ENCODE data around the gene TMEM52B. TPM values are rescaled to one million over a fixed set of nuclear protein-coding genes. Genes with fewer than 3 reads are reported as not detected.

TMEM52B gene
- total RNA-seq (under 1 TPM in 1 of 5 experiments, not detected in 4; 0.47 TPM), polyA plus RNA-seq (not detected), total RNA-seq (not detected)

- intact Hi-C loops (cut with micrococcal nuclease), result no loop called here
- Mint-ChIP-seq H3K9me3 (peaks cover 0 to 2% (median 0%) of the 10 kb centered on the region in 11 donors), H3K36me3 (no peaks in the 10 kb centered on the region), H3K27ac (no peak within 1 kb of the TSS), H3K4me3 (no peak within 1 kb of the TSS), H3K27me3 (peaks cover 0 to 43% (median 16%) of the 10 kb centered on the region in 5 donors), H3K4me1 (peaks cover 0 to 7% (median 0%) of the 10 kb centered on the region in 7 donors)
- ChIA-PET POLR2A (no interaction called here), CTCF (no interaction called here)
- DNase-seq, result no peak
- Histone ChIP-seq H3K4me3 (ENCODE audit: low read length) (no peak within 1 kb of the TSS), H3K4me1 (ENCODE audit: control insufficient read depth in 2 of 2, insufficient read depth in 2 of 2, low read length in 2 of 2) (no peaks in the 10 kb centered on the region), H3K27ac (ENCODE audit: low read depth, low read length) (no peak within 1 kb of the TSS), H3K27me3 (ENCODE audit: control insufficient read depth in 2 of 2, insufficient read depth in 2 of 2, low read length in 2 of 2) (no peaks in the 10 kb centered on the region), H3K9me3 (ENCODE audit: control insufficient read depth in 2 of 3, low read length in 3 of 3) (no peaks in the 10 kb centered on the region), H3K36me3 (ENCODE audit: control insufficient read depth in 2 of 3, insufficient read depth in 3 of 3, low read length in 3 of 3) (no peaks in the 10 kb centered on the region)
- no peak for ATAC-seq
Observed at GRCh38 chr12:10178821-10179220, at the start of gene TMEM52B. Gene TMEM52B, plus strand, starts transcription at chr12:10179032. Its CDS starts 543 bp downstream, at chr12:10179575.

GRCh38 chr12:10130042-10130441, 48.8 kb upstream of the TMEM52B start, which contains the start of gene CLEC7A:
Gene CLEC7A, minus strand, starts transcription at chr12:10130199. Its CDS starts 117 bp downstream, at chr12:10130082.
- H3K36me3 Mint-ChIP-seq, result no peaks in the 10 kb centered on the region
- no peaks in the 10 kb centered on the region for H3K9me3 ChIP-seq (ENCODE audit: control insufficient read depth in 2 of 3, low read length in 3 of 3)
- intact Hi-C loops (cut with micrococcal nuclease), result no loop called here
- H3K9me3 Mint-ChIP-seq, result no peaks in the 10 kb centered on the region
- no peak within 1 kb of the TSS for H3K27ac ChIP-seq (ENCODE audit: low read depth, low read length)
- ChIA-PET POLR2A (no interaction called here), CTCF (interaction anchor here (0.6 to 1.6 kb wide), 2 partner anchors 10 to 59 kb away, joined by 3 to 4 read pairs; no protein-coding TSS in a partner anchor)
- H3K4me3 ChIP-seq (ENCODE audit: low read length), result no peak within 1 kb of the TSS
- H3K36me3 ChIP-seq (ENCODE audit: control insufficient read depth in 2 of 3, insufficient read depth in 3 of 3, low read length in 3 of 3), result no peaks in the 10 kb centered on the region
- H3K4me1 ChIP-seq (ENCODE audit: control insufficient read depth in 2 of 2, insufficient read depth in 2 of 2, low read length in 2 of 2), result peaks cover 0 to 6% of the 10 kb centered on the region in 2 donors
- H3K4me3 Mint-ChIP-seq, result no peak within 1 kb of the TSS
- peak; percentile 49 for ATAC-seq
- peaks cover 0 to 53% (median 10%) of the 10 kb centered on the region in 5 donors for H3K27me3 Mint-ChIP-seq
- peaks cover 4 to 19% (median 7%) of the 10 kb centered on the region in 7 donors for H3K4me1 Mint-ChIP-seq
- DNase-seq, result peak in 1 of 9 donors; percentile 9
- H3K27me3 ChIP-seq (ENCODE audit: control insufficient read depth in 2 of 2, insufficient read depth in 2 of 2, low read length in 2 of 2), result no peaks in the 10 kb centered on the region
- no peak within 1 kb of the TSS for H3K27ac Mint-ChIP-seq

GRCh38 chr12:10131111-10131690, 47.6 kb upstream of the TMEM52B start:
- POLR2A ChIA-PET, result no interaction called here
- H3K4me1 ChIP-seq (ENCODE audit: control insufficient read depth in 2 of 2, insufficient read depth in 2 of 2, low read length in 2 of 2), result peaks cover 0 to 6% of the 10 kb centered on the region in 2 donors
- DNase-seq (no peak), ATAC-seq (no peak)
- H3K27me3 ChIP-seq (ENCODE audit: control insufficient read depth in 2 of 2, insufficient read depth in 2 of 2, low read length in 2 of 2), result no peaks in the 10 kb centered on the region
- no peak overlapping the region for H3K27ac ChIP-seq (ENCODE audit: low read depth, low read length)
- Mint-ChIP-seq H3K36me3 (no peaks in the 10 kb centered on the region), H3K4me1 (peaks cover 4 to 19% (median 7%) of the 10 kb centered on the region in 7 donors), H3K27me3 (peaks cover 0 to 52% (median 9%) of the 10 kb centered on the region in 5 donors), H3K9me3 (no peaks in the 10 kb centered on the region), H3K27ac (no peak overlapping the region), H3K4me3 (no peak overlapping the region)
- intact Hi-C loops (cut with micrococcal nuclease), result no loop called here
- no peaks in the 10 kb centered on the region for H3K9me3 ChIP-seq (ENCODE audit: control insufficient read depth in 2 of 3, low read length in 3 of 3)
- H3K4me3 ChIP-seq (ENCODE audit: low read length), result no peak overlapping the region
- H3K36me3 ChIP-seq (ENCODE audit: control insufficient read depth in 2 of 3, insufficient read depth in 3 of 3, low read length in 3 of 3), result no peaks in the 10 kb centered on the region
- CTCF ChIA-PET, result interaction anchor here (1.6 kb wide), 1 partner anchor 8 kb away, joined by 4 read pairs; no protein-coding TSS in a partner anchor

GRCh38 chr12:10132850-10133370, 45.9 kb upstream of the TMEM52B start:
- CTCF ChIA-PET, result no interaction called here
- H3K27me3 ChIP-seq (ENCODE audit: control insufficient read depth in 2 of 2, insufficient read depth in 2 of 2, low read length in 2 of 2), result no peaks in the 10 kb centered on the region
- no peak overlapping the region for H3K4me3 ChIP-seq (ENCODE audit: low read length)
- Mint-ChIP-seq H3K36me3 (no peaks in the 10 kb centered on the region), H3K4me3 (no peak overlapping the region), H3K27me3 (peaks cover 0 to 48% (median 0%) of the 10 kb centered on the region in 5 donors), H3K4me1 (peaks cover 0 to 19% (median 7%) of the 10 kb centered on the region in 7 donors), H3K27ac (no peak overlapping the region), H3K9me3 (no peaks in the 10 kb centered on the region)
- H3K4me1 ChIP-seq (ENCODE audit: control insufficient read depth in 2 of 2, insufficient read depth in 2 of 2, low read length in 2 of 2), result peaks cover 0 to 6% of the 10 kb centered on the region in 2 donors
- intact Hi-C loops (cut with micrococcal nuclease), result no loop called here
- no peaks in the 10 kb centered on the region for H3K9me3 ChIP-seq (ENCODE audit: control insufficient read depth in 2 of 3, low read length in 3 of 3)
- no peak overlapping the region for H3K27ac ChIP-seq (ENCODE audit: low read depth, low read length)
- POLR2A ChIA-PET, result no interaction called here
- ATAC-seq (no peak), DNase-seq (no peak)
- H3K36me3 ChIP-seq (ENCODE audit: control insufficient read depth in 2 of 3, insufficient read depth in 3 of 3, low read length in 3 of 3), result no peaks in the 10 kb centered on the region

- ATAC-seq (no peak), DNase-seq (no peak)
- H3K36me3 Mint-ChIP-seq, result no peaks in the 10 kb centered on the region
- no peaks in the 10 kb centered on the region for H3K27me3 ChIP-seq (ENCODE audit: control insufficient read depth in 2 of 2, insufficient read depth in 2 of 2, low read length in 2 of 2)
- POLR2A ChIA-PET, result no interaction called here
- peaks cover 1 to 10% (median 4%) of the 10 kb centered on the region in 7 donors for H3K4me1 Mint-ChIP-seq
- H3K27ac Mint-ChIP-seq, result no peak overlapping the region
- H3K4me3 Mint-ChIP-seq, result no peak overlapping the region
- no peaks in the 10 kb centered on the region for H3K36me3 ChIP-seq (ENCODE audit: control insufficient read depth in 2 of 3, insufficient read depth in 3 of 3, low read length in 3 of 3)
- CTCF ChIA-PET, result interaction anchor here (1.2 to 1.5 kb wide), 2 partner anchors 18 to 384 kb away, joined by 4 to 6 read pairs; no protein-coding TSS in a partner anchor
- H3K27ac ChIP-seq (ENCODE audit: low read depth, low read length), result no peak overlapping the region
- H3K27me3 Mint-ChIP-seq, result peaks cover 0 to 40% (median 4%) of the 10 kb centered on the region in 5 donors
- H3K9me3 ChIP-seq (ENCODE audit: control insufficient read depth in 2 of 3, low read length in 3 of 3), result no peaks in the 10 kb centered on the region
- H3K9me3 Mint-ChIP-seq, result no peaks in the 10 kb centered on the region
- H3K4me3 ChIP-seq (ENCODE audit: low read length), result no peak overlapping the region
- H3K4me1 ChIP-seq (ENCODE audit: control insufficient read depth in 2 of 2, insufficient read depth in 2 of 2, low read length in 2 of 2), result peaks cover 0 to 2% of the 10 kb centered on the region in 2 donors
- intact Hi-C loops (cut with micrococcal nuclease), result no loop called here
Observed at GRCh38 chr12:10135126-10135525, 43.7 kb upstream of the TMEM52B start.

- Mint-ChIP-seq H3K4me3 (no peak overlapping the region), H3K27ac (no peak overlapping the region), H3K4me1 (peaks cover 0 to 3% (median 0%) of the 10 kb centered on the region in 7 donors), H3K36me3 (no peaks in the 10 kb centered on the region), H3K27me3 (peaks cover 0 to 37% (median 4%) of the 10 kb centered on the region in 5 donors), H3K9me3 (no peaks in the 10 kb centered on the region)
- Histone ChIP-seq H3K27ac (ENCODE audit: low read depth, low read length) (no peak overlapping the region), H3K4me1 (ENCODE audit: control insufficient read depth in 2 of 2, insufficient read depth in 2 of 2, low read length in 2 of 2) (no peaks in the 10 kb centered on the region), H3K36me3 (ENCODE audit: control insufficient read depth in 2 of 3, insufficient read depth in 3 of 3, low read length in 3 of 3) (no peaks in the 10 kb centered on the region), H3K4me3 (ENCODE audit: low read length) (no peak overlapping the region), H3K27me3 (ENCODE audit: control insufficient read depth in 2 of 2, insufficient read depth in 2 of 2, low read length in 2 of 2) (no peaks in the 10 kb centered on the region), H3K9me3 (ENCODE audit: control insufficient read depth in 2 of 3, low read length in 3 of 3) (no peaks in the 10 kb centered on the region)
- DNase-seq (no peak), ATAC-seq (no peak)
- CTCF ChIA-PET, result interaction anchor here (0.7 to 0.9 kb wide), 3 partner anchors 196 to 323 kb away, joined by 3 to 4 read pairs (median 3); no protein-coding TSS in a partner anchor
- intact Hi-C loops (cut with micrococcal nuclease), result no loop called here
- POLR2A ChIA-PET, result no interaction called here
Observed at GRCh38 chr12:10136637-10137205, 42.1 kb upstream of the TMEM52B start.

Measured in naive thymus-derived CD4-positive, alpha-beta T cell (primary cell).